ENCODE measurements around the gene GMNN.
A peak's percentile ranks its signal among the peaks of the same experiment; 100 is the strongest.

GMNN gene

GRCh38 chr6:24796616-24797290, 22.0 kb downstream of the GMNN start:
- no peak for TF ChIP-seq CTCF (IDR thresholded peaks at IDR 0.05; ENCODE audit: low read length, missing control alignments)
- no peak for DNase-seq (ENCODE audit: low read depth)

GRCh38 chr6:24797596-24798216, 23.0 kb downstream of the GMNN start:
- DNase-seq (ENCODE audit: low read depth): peak; percentile 13
- no peak overlapping the region for H3K4me3 ChIP-seq (replicated peaks; ENCODE audit: low read depth, low read length)
- TF ChIP-seq CTCF (IDR thresholded peaks at IDR 0.05; ENCODE audit: low read length, missing control alignments): no peak

More at GRCh38 chr6:24796616-24797290, 22.0 kb downstream of the GMNN start:
- no peak overlapping the region for H3K4me3 ChIP-seq (replicated peaks; ENCODE audit: low read depth, low read length)

- no peak for DNase-seq (ENCODE audit: low read depth)
- no peak within 1 kb of the TSS for H3K4me3 ChIP-seq (replicated peaks; ENCODE audit: low read depth, low read length)
- TF ChIP-seq CTCF (IDR thresholded peaks at IDR 0.05; ENCODE audit: low read length, missing control alignments): no peak
These were observed 24.2 kb downstream of the GMNN start, which contains the start of gene ARMH2 for GRCh38 chr6:24798740-24799540. TSS of gene ARMH2 (minus strand) at chr6:24798917. CDS start at chr6:24798857, 60 bp downstream.

DNA sequence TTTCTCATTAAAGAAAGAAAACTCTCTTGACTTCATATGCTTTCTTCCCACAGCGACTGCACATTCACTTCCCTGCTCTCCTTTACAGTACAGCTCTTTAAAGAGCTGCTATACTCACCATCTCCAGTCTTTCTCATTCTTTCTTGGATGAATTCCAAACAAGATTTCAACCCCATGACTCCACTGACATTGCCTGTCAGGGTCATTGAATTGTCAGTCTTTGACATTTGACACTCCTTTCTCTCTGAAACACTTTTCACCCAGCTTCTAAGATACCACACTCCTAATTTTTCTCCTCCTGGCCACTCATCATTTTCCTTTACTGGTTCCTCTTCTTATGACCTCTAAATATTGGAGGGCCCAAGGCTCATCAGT, 24.8 kb downstream of the GMNN start:
- TF ChIP-seq CTCF (IDR thresholded peaks at IDR 0.05; ENCODE audit: low read length, missing control alignments): no peak
- no peak overlapping the region for H3K4me3 ChIP-seq (replicated peaks; ENCODE audit: low read depth, low read length)
- DNase-seq (ENCODE audit: low read depth): no peak

DNA sequence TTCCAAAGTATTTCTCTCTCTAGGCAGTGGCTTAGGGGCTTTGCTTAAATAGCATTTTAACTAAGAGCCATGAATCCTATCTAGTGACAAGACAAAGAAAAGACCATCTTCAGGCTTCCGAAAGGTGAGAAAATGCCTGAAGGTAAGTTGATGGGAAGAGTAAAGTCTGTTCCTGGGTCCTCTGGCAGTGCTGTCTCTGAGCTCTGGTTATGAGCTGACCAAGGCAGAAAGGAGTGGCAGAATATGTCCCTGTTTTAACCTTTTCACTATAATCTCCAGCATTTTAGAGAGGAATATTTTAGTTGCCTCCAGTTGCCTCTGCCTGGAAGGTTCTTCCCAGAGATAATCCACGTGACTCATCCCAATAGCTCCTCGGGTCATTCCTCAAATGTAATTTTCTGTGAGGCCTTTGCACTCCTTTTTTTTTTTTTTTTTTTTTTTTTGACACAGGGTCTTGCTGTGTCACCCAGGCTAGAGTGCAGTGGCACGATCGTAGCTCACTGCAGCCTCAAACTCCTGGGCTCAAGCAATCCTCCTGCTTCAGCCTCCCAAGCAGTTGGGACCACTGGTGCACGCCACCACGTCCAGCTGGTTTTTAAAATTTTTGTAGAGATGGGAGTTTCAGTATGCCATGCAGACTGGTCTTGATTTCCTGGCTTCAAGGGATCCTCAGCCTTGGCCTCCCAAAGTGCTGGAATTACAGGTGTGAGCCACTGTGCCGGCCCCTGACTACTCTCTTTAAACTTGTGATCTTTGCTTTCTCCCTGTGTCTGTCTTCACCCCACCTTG, 27.7 kb downstream of the GMNN start:
- no peak for TF ChIP-seq CTCF (IDR thresholded peaks at IDR 0.05; ENCODE audit: low read length, missing control alignments)
- DNase-seq (ENCODE audit: low read depth): no peak
- H3K4me3 ChIP-seq (replicated peaks; ENCODE audit: low read depth, low read length): no peak overlapping the region

- DNase-seq (ENCODE audit: low read depth): no peak
- no peak overlapping the region for H3K4me3 ChIP-seq (replicated peaks; ENCODE audit: low read depth, low read length)
- TF ChIP-seq CTCF (IDR thresholded peaks at IDR 0.05; ENCODE audit: low read length, missing control alignments): no peak
These were observed 32.8 kb downstream of the GMNN start for GRCh38 chr6:24807584-24807983.
